HG02798 (cell line): ENCODE data around the gene EGFL7.
"Not testable (repeated sequence)": the region's sequence is repeated elsewhere in the genome, so short reads cannot be mapped to it uniquely, and the experiment has no call there.

Experiments
- ATAC-seq: cut with Tn5 transposase; IDR thresholded peaks from one replicate; pipeline ENCODE4 v1.9.1; 2021; ENCODE audit warnings: mild to moderate bottlenecking; ENCODE audit not compliant: unreplicated experiment, poor library complexity

The EGFL7 gene

GRCh38 chr9:136624184-136624951 lies 38.3 kb upstream of the EGFL7 start:
- no peak for ATAC-seq

DNA sequence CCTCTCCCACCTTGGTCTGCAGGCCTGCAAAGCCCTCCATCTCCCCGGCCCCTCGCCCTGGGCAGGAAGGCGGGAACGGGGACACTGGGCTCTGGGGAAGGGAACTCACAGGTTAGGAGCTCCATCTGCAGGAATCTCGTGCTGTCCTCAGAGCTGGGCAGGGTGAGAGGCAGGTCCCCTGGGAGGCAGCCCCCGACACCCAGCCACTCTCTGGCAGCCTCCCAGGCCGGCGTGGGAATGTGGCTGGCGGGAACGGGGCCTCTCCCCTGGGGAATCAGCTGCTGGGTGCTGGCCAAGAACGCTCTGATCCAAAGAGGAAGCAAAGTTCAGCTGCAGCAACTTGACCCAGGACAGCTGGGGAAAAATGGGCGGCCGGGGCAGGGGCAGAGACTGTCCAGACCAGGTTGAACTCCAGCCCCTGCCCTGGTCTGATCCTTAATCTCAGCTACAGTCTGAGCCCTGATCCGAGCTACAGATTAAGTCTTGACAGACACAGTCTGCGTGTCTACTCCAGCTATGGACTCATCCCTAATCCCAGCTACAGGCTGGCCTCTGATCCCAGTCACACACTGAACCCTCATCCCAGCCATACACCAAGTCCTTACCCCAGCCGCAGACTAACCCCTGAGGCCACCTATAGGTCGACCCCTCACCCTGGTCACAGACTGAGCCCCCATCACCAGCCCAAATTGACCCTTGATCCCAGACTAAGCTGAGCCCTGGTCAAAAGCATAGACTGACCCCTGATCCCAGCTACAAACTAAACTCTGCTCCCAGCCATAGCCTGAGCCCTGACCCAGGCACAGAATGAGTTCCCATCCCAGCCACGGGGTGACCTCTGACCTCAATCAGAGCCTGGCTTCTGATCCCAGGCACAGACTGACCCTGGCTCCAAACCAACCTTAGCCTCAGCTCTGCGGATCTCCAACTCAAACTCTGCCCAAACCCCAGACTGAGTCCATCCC lies 37.3 kb upstream of the EGFL7 start:
- ATAC-seq, result no peak

- ATAC-seq, result no peak
Measured at GRCh38 chr9:136626066-136626725, 36.5 kb upstream of the EGFL7 start.

DNA sequence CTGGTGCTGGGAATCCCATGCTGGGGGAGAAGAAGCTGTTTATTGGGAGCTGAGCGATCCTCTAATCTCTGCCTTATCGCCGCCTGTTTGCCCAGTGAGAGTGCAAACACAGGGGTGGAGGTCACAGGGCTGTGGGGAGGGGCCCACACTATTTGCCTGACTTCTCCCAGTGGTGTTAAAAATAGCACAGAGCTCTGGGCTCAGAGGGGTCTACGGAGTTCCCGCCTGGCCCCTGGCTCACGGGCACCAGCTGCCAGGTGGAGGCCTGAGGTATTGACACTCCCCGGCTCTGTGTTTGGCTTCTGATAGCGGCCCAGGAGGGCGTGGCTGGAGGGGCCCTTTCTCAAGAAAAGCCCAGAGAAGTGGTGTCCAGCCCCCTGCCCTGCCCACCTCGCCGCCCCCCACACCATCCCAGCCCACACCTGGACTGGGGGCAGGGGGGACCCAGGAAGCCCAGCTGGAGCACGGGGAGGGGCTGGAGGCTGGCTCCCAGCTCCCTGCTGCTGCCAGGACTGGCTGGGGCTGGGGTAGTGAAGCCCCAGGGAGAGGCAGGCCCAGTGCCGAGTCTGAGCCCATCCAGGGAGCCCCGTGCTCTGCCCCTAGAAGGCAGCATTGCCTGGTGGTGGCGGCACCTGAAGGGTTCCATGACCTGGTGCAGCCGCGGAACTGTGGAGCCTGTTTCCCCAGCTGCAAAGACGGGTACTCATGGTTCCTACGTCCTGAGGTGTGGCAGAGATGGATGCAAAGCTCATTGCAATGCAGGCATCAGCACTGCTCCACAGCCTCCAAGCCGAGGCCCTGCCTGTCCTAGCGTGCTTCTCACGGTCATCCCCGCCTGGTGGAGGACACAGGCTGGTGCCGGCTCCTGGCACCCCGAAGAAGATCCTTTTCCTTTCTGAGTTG lies 35.7 kb upstream of the EGFL7 start:
- ATAC-seq, result no peak

DNA sequence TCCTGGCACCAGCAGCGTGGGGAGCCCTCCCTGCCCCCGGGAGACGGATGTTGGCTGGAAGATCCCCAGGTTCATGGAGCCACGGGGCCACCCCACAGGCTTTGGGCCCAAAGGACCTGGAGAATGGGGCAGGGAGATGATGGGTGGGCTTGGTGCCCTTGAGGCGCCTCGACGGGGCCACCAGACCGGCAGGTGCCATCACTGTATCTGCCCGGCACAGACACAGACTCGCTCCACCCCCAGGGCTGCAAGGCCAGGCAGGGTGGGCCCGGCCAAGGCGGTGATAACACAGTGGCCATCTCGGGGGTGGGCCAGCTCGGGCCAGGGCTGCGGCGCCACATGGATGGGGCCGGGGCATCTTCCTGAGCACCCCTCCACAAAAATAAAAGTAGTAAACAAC lies 35.0 kb upstream of the EGFL7 start:
- ATAC-seq, result no peak

DNA sequence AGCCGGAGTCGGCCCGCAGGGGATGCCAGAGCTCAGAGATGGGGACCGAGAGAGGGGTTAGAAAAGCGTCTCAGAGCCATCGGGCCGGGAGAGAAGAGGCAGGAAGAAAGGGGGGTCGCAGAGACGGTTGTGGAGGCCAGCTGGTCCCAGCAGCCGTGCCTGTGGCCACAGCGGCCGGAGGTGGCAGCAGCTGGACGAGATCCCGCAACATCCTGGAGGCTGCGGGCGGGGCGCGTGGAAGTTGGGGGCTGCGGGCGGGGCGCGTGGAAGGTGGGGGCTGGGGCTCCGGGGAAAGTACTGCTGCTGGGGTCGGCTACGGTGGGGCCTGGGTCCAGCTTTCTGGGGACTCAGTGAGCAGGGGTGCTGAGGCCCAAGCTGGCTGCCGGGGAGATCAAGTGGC lies 34.4 kb upstream of the EGFL7 start:
- no peak for ATAC-seq

DNA sequence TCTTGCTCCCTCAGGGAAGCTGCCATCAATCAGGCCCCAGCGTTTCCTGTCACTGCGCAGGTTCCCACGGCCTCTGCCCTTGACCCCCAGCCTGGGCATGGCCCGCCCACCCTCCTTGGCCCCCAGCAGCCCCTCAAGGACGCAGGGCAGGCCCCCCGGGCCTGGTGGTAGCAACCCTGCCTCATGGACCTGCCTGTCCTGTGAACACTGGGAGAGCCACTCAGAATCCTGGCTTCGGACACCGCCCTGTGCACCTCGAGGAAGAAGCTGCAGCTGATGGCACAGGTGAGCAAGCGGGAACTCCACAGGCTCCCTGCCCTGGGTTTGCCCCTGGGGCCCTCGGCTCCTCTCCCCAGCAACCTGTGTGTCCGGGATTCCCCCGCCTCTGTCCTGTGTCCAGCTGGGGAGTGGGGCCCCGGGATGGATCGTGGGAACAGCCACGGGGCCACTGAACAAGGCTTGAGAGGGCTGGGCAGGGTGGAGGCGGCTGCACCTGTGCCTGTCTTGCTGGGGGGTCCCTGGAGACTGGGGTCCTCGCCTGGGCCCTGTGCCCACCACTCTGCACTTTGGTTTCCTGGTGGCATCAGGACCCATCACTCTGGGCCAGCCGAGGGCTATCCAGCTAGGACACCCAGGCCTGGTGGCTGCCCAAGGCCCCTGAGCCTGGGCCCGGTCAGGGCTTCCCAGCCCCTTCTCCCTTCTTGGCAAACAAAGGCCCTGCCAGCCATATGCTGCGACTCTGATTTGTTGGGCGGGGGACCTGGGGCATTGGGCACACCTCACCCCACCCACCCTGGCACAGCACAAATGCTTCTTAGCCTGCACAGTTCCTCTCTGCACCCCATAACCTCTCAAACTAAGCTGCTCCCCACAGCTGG lies 33.5 kb upstream of the EGFL7 start:
- no peak for ATAC-seq

DNA sequence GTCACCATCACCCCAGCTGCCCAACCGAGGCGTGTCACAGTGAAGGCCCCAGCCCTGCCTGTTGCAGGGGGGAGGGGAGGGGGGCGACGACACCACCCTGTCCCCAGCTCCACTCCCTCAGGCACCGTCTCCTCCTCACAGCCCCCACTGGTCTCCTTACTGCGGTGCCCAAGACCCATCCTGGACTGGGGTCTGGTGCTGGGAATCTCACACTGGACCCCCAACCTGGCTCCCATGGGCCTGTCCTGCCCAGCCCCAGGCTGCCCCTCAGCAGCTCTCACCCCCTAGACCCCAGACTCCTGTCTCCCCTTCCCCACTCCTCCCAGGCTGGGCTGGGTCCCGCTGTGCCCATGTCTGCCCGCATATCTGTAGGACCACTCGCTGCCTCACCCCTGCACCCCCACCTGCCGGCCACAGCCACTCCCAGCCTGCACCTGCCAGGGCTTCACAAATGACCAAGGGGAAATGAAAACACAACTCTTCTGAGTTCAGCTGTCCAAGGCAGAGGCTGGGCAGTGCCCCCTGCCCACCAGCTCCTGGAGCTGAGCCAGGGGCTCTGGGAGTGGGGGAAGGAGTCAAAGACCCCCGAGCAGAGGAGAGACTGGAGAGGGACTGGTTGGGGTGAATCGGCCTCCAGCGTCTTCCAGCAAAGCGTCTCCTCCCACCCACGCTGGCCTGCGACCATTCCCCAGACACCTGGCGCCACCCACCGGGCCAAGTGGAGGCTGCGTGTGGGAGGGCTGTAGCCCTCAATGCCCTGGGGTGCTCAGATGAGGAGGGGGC lies 32.6 kb upstream of the EGFL7 start:
- ATAC-seq, result no peak

DNA sequence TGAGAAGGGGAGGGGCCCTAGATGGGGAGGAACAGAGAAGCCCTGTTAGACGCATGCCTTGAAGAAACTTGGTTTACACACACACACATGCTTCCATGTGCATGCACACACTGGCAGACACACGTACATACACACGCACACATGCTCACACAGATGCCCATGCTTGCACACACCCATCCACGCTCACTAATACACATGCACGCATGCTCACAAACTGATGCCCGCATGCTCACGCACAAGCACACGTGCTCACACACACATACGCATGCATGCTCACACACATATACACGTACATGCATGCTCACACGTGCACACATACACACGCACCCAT lies 32.1 kb upstream of the EGFL7 start:
- no peak for ATAC-seq

DNA sequence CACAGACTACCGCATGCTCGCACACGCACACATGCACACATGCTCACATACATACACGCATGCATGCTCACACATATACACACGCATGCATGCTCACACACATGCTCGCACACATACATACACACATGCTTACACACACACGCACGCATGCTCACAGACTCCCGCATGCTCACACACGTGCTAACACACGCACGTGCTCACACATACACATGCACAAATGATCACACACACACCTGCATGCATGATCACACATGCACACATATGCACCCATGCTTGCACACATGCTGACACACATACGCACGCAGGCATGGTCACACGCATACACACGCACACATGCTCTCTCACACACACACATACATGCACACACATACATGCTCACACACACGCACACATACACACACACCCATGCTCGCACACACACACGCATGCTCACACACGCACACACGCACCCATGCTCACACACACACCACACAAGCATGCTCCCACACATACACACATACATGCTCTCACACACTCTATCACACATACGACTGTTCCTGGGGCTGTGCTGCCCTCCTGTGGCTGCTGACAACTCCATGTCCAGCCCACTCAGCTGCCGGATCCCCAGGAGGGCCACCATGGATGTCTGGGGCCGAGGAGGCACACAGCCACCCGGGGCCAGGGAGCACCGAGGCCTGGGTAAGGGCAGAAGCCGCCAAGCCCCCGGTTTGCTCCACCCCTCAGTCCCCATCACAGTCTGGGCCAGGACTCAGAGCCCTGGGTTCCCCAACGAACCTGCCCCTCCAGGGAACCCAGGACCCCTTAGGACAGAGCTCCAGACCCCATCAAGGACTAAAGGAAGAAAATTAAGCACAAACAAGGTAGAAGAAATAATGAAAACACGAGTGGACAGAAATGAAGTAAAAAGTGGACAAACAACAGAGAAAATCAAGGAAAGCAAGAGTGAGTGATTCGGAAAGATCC lies 31.4 kb upstream of the EGFL7 start:
- no peak for ATAC-seq

- ATAC-seq, result not testable (repeated sequence)
Measured at GRCh38 chr9:136632072-136632471, 30.6 kb upstream of the EGFL7 start.

DNA sequence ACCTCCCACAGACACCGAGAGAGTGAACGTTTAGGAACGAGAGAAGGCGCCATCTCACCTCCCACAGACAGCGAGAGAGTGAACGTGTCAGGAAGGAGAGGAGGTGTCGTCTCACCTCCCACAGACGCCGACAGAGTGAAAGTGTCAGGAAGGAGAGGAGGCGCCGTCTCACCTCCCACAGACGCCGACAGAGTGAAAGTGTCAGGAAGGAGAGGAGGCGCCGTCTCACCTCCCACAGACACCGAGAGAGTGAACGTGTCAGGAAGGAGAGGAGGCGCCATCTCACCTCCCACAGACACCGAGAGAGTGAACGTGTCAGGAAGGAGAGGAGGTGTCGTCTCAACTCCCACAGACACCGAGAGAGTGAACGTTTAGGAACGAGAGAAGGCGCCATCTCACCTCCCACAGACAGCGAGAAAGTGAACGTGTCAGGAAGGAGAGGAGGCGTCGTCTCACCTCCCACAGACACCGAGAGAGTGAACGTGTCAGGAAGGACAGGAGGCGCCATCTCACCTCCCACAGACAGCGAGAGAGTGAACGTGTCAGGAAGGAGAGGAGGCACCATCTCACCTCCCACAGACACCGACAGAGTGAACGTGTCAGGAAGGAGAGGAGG lies 30.1 kb upstream of the EGFL7 start:
- ATAC-seq, result not testable (repeated sequence)

GRCh38 chr9:136634904-136635303 lies 27.8 kb upstream of the EGFL7 start:
- ATAC-seq, result no peak

GRCh38 chr9:136640171-136641111 lies 22.3 kb upstream of the EGFL7 start:
- no peak for ATAC-seq

GRCh38 chr9:136642439-136642921 lies 20.2 kb upstream of the EGFL7 start:
- no peak for ATAC-seq
